Right atrium auricular region (tissue), 2 donors: ENCODE data around the gene EVI5L. TPM values are rescaled to one million over a fixed set of nuclear protein-coding genes. Genes with fewer than 3 reads are reported as not detected.

ENCODE experiments used
- DNase-seq: peaks from one replicate; pipeline ENCODE4 v3.0.0-alpha.2; 2019; ENCODE audit warnings: low spot score
- H3K27ac ChIP-seq, 2 donors: fragments of 200-600 bp; sonication (generic); 1 replicate in 1 of 2; 2 replicates in 1 of 2; pipeline ENCODE4 v1.5.1; 2016 to 2019
- H3K27me3 ChIP-seq, 2 donors: fragments of 200-600 bp; sonication (generic); one replicate each; pipeline versions ENCODE4 v1.5.1 to v1.6.0; 2017 to 2019
- H3K36me3 ChIP-seq: fragments of 200-600 bp; sonication (generic); one replicate; pipeline ENCODE4 v1.5.1; 2016
- H3K4me1 ChIP-seq, 2 donors: fragments of 200-600 bp; sonication (generic); one replicate each; pipeline versions ENCODE4 v1.5.1 to v1.6.0; 2017 to 2019
- H3K4me3 ChIP-seq, 2 donors: fragments of 200-600 bp; sonication (generic); 1 replicate in 1 of 2; 2 replicates in 1 of 2; pipeline ENCODE4 v1.5.1; 2017 to 2019; ENCODE audit warnings: mild to moderate bottlenecking in 1 of 2, moderate library complexity in 1 of 2
- H3K9me3 ChIP-seq, 2 donors: fragments of 200-600 bp; sonication (generic); one replicate each; pipeline ENCODE4 v1.5.1; 2019
- total RNA-seq, 2 donors: library from RNA; depleted of rRNA; stranded (reverse); fragments of >200 nt; gene quantifications; one replicate each; pipeline ENCODE4 v1.1.0, GENCODE V29; 2016
- TF ChIP-seq, protein P1 (sequence below), 2 donors: fragments of 200-600 bp; sonication (generic); IDR thresholded peaks; one replicate each; pipeline ENCODE4 v1.5.1; 2019; ENCODE audit warnings: antibody characterized with exemption in 2 of 2

EVI5L gene
- total RNA-seq, 2 donors from 2014 or later = 14.2 to 17.4 TPM

DNA sequence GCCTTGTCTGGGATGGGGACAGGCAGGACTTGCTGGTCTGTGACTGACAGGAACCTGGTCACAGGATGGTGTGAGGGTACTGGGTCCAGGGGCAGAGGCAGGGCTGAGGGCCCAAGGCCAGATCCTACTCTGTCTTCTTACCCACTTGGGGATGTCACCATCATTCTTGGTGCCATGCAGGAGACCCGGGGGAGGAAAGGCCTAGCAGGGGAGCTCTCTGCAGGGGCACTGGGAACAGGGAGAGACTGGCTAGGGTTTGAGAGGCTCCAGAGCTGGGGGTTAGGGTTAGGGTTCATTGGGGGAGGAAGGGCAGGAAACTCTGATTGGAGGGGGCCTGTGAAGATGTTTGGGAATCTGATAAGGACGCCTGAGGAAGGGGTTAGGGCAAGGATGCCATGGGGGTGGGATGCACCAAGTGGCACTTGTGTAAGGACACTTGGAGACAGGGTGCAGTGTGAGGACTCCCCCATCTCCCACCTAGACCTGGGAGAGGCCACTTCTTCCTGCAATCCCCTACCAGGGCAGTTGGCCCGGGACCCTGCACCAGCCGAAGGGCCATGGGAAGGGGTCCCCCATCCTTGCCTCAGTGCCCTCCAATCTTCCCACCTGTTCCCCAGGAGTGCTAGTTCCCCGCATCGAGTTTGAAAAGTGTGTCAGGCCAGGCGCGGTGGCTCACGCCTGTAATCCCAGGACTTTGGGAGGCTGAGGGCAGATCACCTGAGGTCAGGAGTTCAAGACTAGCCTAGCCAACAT is 37.2 kb downstream of the EVI5L start:
- no peak for DNase-seq
- Histone ChIP-seq H3K27me3 (no peaks in the 10 kb centered on the region), H3K4me1 (peaks cover 0 to 37% of the 10 kb centered on the region in 2 donors), H3K9me3 (no peaks in the 10 kb centered on the region), H3K27ac (no peak overlapping the region), H3K36me3 (no peaks in the 10 kb centered on the region), H3K4me3 (no peak overlapping the region)
- TF ChIP-seq, protein P1, sequence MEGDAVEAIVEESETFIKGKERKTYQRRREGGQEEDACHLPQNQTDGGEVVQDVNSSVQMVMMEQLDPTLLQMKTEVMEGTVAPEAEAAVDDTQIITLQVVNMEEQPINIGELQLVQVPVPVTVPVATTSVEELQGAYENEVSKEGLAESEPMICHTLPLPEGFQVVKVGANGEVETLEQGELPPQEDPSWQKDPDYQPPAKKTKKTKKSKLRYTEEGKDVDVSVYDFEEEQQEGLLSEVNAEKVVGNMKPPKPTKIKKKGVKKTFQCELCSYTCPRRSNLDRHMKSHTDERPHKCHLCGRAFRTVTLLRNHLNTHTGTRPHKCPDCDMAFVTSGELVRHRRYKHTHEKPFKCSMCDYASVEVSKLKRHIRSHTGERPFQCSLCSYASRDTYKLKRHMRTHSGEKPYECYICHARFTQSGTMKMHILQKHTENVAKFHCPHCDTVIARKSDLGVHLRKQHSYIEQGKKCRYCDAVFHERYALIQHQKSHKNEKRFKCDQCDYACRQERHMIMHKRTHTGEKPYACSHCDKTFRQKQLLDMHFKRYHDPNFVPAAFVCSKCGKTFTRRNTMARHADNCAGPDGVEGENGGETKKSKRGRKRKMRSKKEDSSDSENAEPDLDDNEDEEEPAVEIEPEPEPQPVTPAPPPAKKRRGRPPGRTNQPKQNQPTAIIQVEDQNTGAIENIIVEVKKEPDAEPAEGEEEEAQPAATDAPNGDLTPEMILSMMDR (IDR thresholded peaks at IDR 0.05) = no peak

DNA sequence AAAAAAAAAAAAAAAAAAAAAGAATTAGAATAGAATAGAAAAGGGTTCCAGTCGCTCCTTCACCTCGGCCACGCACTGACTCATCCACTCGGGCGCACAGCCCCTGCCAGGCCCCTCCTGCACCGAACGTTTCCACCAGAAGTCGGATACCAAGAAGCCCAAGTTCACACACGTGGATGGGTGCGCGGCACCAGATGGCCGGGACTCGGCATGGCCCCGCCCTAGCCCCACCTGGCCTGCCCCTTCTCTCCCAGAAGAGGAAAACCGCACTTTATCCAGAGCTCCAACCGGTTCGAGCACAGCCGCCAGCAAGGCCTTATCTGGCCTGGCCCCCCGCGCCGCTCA is 38.3 kb downstream of the EVI5L start:
- H3K27me3 ChIP-seq = peaks cover 0 to 5% of the 10 kb centered on the region in 2 donors
- H3K9me3 ChIP-seq = no peaks in the 10 kb centered on the region
- H3K36me3 ChIP-seq = no peaks in the 10 kb centered on the region
- TF ChIP-seq, protein P1 (IDR thresholded peaks at IDR 0.05) = no peak
- H3K4me1 ChIP-seq = peaks cover 0 to 37% of the 10 kb centered on the region in 2 donors
- H3K4me3 ChIP-seq = peak overlapping the region; percentile 29 to 55
- DNase-seq = no peak
- H3K27ac ChIP-seq = peak overlapping the region in 1 of 2 donors; percentile 74

DNA sequence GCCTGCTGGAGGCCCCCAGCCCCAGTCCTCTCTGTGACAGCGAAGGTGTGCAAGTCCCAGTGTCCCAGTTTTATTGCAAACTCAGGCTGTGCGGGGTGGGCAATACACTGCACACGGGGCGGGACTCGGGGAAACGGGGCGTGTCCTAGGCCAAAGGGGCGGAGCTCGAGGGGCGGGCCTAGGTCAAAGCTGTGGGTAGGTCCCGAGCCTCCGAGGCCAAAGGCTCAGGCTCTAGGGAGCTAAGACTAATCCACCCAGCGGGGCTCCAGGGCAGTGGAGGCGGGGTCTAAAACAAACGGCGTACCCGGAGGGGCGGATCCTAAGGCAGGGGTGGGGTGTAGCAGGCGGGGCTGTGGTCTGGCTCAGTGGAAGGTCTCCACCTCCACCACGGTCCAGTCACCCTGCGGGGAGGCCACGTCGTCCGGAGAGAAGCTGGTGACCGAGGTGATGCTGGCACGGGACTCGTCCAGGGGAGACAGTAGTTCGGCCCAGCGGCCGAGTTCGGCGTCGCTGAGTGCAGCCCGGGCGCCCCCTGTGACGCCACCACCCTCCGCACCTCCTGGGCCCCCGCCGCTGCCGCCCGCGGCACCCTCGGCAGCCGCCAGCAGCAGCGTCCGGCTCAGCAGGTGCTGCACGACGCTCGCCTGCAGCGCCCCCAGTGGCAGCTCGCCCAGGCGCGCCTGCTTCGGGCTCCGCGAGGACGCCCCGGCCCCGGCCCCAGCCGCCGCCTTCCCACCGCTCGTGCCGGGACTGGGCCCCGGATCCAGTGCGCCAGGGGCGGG is 38.8 kb downstream of the EVI5L start:
- peak overlapping the region; percentile 61 to 74 for H3K27ac ChIP-seq
- H3K4me3 ChIP-seq = peak overlapping the region; percentile 29 to 55
- no peak for DNase-seq
- H3K27me3 ChIP-seq = peaks cover 0 to 5% of the 10 kb centered on the region in 2 donors
- TF ChIP-seq, protein P1 (IDR thresholded peaks at IDR 0.05) = peak; percentile 88 to 96
- H3K36me3 ChIP-seq = no peaks in the 10 kb centered on the region
- peaks cover 0 to 42% of the 10 kb centered on the region in 2 donors for H3K4me1 ChIP-seq
- no peaks in the 10 kb centered on the region for H3K9me3 ChIP-seq

DNA sequence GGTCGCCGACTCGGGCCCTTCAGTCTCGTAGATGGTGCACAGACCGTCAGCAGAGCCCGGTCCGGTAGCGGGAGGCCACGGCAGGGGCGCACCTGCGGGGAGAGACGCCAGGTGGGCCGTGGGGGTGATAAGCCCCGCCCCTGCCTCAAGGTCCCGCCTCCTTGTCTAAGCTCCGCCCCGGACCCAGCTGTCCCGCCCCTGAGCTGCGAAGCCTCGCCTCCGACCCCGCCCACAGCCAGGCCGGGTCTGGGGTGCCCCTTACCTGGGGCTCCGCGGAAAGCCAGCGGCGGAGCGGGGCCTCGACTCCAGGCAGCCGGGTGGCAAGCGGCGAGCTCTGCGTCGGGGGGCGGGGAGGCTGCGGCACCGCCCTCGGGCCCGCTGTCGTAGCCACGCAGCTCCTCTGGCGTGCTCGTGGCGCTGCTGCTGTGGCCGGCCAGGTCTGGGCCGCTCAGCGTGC is 39.5 kb downstream of the EVI5L start:
- no peaks in the 10 kb centered on the region for H3K9me3 ChIP-seq
- peaks cover 0 to 47% of the 10 kb centered on the region in 2 donors for H3K4me1 ChIP-seq
- peak overlapping the region; percentile 29 to 55 for H3K4me3 ChIP-seq
- H3K27me3 ChIP-seq = peaks cover 0 to 5% of the 10 kb centered on the region in 2 donors
- no peak for DNase-seq
- H3K27ac ChIP-seq = peak overlapping the region; percentile 61 to 74
- TF ChIP-seq, protein P1 (IDR thresholded peaks at IDR 0.05) = peak; percentile 4 to 31
- H3K36me3 ChIP-seq = no peaks in the 10 kb centered on the region

DNA sequence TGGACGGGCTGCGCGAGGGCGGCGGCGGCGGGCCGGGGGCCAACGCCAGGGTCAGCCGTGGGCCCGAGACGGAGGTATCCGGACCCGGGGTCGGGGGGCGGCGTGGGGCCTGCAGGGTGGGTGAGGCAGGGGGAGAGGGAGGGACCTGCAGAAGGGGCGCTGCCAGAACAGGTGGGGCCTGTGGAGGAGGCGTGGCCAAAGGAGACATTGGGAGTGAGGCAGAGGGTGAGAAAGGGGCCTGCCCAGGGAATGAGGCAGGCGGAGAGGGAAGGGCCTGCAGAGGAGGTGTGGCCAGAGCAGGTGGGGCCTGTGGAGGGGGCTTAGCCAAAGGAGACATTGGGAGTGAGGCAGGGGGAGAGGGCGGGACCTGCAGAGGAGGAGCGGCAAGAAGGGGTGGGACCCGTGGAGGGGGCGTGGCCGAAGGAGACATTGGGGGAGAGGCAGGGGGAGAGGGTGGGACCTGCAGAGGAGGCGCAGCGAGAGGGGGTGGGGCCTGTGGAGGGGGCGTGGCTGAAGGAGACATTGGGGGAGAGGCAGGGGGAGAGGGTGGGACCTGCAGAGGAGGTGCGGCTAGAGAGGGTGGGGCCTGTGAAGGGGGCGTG is 40.0 kb downstream of the EVI5L start:
- H3K4me3 ChIP-seq = peak overlapping the region; percentile 29 to 55
- H3K4me1 ChIP-seq = peaks cover 0 to 49% of the 10 kb centered on the region in 2 donors
- H3K9me3 ChIP-seq = no peaks in the 10 kb centered on the region
- no peaks in the 10 kb centered on the region for H3K36me3 ChIP-seq
- H3K27ac ChIP-seq = peak overlapping the region; percentile 61 to 74
- H3K27me3 ChIP-seq = peaks cover 0 to 5% of the 10 kb centered on the region in 2 donors
- DNase-seq = no peak
- TF ChIP-seq, protein P1 (IDR thresholded peaks at IDR 0.05) = no peak
